Activated gamma-delta T cell treated with Interleukin-2 at 50 U/mL for 16 hours (primary cell): ENCODE data around the gene MMP11.

Source experiments
- DNase-seq: peaks from one replicate; pipeline ENCODE4 v3.0.0-alpha.2; 2020

The MMP11 gene

GRCh38 chr22:23832226-23833016, 59.8 kb downstream of the MMP11 start:
- DNase-seq: no peak

GRCh38 chr22:23833017-23833751, 60.5 kb downstream of the MMP11 start:
- no peak for DNase-seq
